Caco-2 (cell line): Measurements from ENCODE around the gene NR4A3. TPM values are rescaled to one million over a fixed set of nuclear protein-coding genes. Genes with fewer than 3 reads are reported as not detected.

Experiments used
- BruUV-seq: library from RNA; stranded (reverse); fragments of 400-500 nt; replicated peaks from 2 replicates; lab custom pipeline; 2021; lab: Mats Ljungman, UMichigan
- CTCF ChIA-PET: fragments of 300-600 bp; sonication (Branson Sonifier 250); formaldehyde crosslinking; loops from one replicate; lab custom pipeline; 2022; ENCODE audit warnings: antibody characterized with exemption; lab: Charles Lee
- POLR2A ChIA-PET: fragments of 300-600 bp; sonication (Branson Sonifier 250); formaldehyde crosslinking; loops from one replicate; lab custom pipeline; 2022; ENCODE audit warnings: antibody characterized with exemption; lab: Charles Lee
- DNase-seq, 2 experiments: peaks; one replicate each; pipeline versions ENCODE4 v3.0.0 to v3.0.0-alpha.2; 2020 to 2022
- H3K27me3 ChIP-seq: replicated peaks from 2 replicates; pipeline ENCODE4 v1.6.0; 2011; ENCODE audit warnings: low read length; ENCODE audit not compliant: control insufficient read depth, insufficient read depth
- H3K36me3 ChIP-seq: 2 replicates; pipeline ENCODE4 v1.5.1; 2011; ENCODE audit warnings: low read length; ENCODE audit not compliant: control insufficient read depth, insufficient read depth
- H3K4me1 ChIP-seq: fragments of 250-450 bp; sonication (Bioruptor Pico); 2 replicates; pipeline ENCODE4 v1.5.1; 2020; ENCODE audit warnings: mild to moderate bottlenecking
- H3K4me3 ChIP-seq: 2 replicates; pipeline ENCODE4 v1.5.1; 2011; ENCODE audit warnings: low read depth, mild to moderate bottlenecking, control low read depth, low read length
- H3K9me3 ChIP-seq: fragments of 250-450 bp; sonication (Bioruptor Pico); 2 replicates; pipeline ENCODE4 v1.5.1; 2020; ENCODE audit warnings: mild to moderate bottlenecking, moderate library complexity
- H3K27ac Mint-ChIP-seq: one replicate; pipeline ENCODE4 v1.8.0; 2022; ENCODE audit warnings: mixed read lengths; ENCODE audit not compliant: unreplicated experiment
- H3K27me3 Mint-ChIP-seq: one replicate; pipeline ENCODE4 v1.8.0; 2022; ENCODE audit warnings: mixed read lengths; ENCODE audit not compliant: insufficient read depth, unreplicated experiment
- H3K36me3 Mint-ChIP-seq: one replicate; pipeline ENCODE4 v1.8.0; 2022; ENCODE audit warnings: mild to moderate bottlenecking, mixed read lengths; ENCODE audit not compliant: insufficient read depth, unreplicated experiment
- H3K4me1 Mint-ChIP-seq: one replicate; pipeline ENCODE4 v1.8.0; 2022; ENCODE audit warnings: low read depth, mixed read lengths; ENCODE audit not compliant: unreplicated experiment
- H3K4me3 Mint-ChIP-seq: one replicate; pipeline ENCODE4 v1.8.0; 2022; ENCODE audit warnings: mild to moderate bottlenecking, moderate library complexity, mixed read lengths; ENCODE audit not compliant: unreplicated experiment
- H3K9me3 Mint-ChIP-seq: one replicate; pipeline ENCODE4 v1.8.0; 2022; ENCODE audit warnings: mixed read lengths; ENCODE audit not compliant: unreplicated experiment
- intact Hi-C: fragments of 100-400 bp; cut with micrococcal nuclease; formaldehyde crosslinking; loops from one replicate; pipeline ENCODE4 v1.10.0; 2022; ENCODE audit not compliant: unreplicated experiment
- total RNA-seq: library from RNA; stranded (reverse); gene quantifications from 2 replicates; pipeline ENCODE4 v1.2.3, GENCODE V29; 2022
- TF ChIP-seq, protein P1 (sequence below), 2 experiments: fragments of 200-600 bp in 1 of 2; IDR thresholded peaks; 1 replicate in 1 of 2; 2 replicates in 1 of 2; pipeline versions ENCODE4 v1.5.1 to v1.8.0; 2011 to 2022; ENCODE audit warnings: antibody characterized with exemption in 1 of 2, control low read depth in 1 of 2, inconsistent platforms in 1 of 2, low read depth in 1 of 2, low read length in 1 of 2, mild to moderate bottlenecking in 1 of 2, moderate library complexity in 1 of 2; ENCODE audit not compliant: insufficient read depth in 1 of 2, severe bottlenecking in 1 of 2, unreplicated experiment in 1 of 2

The NR4A3 gene
- total RNA-seq, 1 experiment from 2014 or later = 0.39 TPM

DNA sequence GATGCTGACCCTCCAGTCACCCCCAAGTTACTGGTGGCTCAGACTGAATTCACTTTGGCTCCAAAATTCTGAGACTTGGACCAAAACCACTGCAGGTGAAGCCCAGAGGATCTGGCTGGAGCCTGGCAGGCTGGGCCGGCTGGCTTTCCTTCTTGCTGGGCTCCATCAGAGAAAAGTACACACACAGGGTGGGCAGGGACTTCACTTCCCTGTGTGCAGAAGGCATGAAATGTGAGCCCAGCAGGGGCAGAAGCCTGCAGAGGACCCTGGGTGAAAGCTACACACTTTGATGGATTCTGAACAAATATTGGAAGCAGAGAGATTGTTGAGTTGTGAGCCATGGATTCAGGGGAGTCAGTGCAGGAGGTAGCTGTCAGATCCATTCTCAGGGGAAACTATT lies 18.4 kb downstream of the NR4A3 start:
- peaks cover 3% of the 10 kb centered on the region for H3K27me3 Mint-ChIP-seq
- intact Hi-C loops = no loop called here
- H3K4me1 Mint-ChIP-seq = no peaks in the 10 kb centered on the region
- H3K9me3 ChIP-seq = no peaks in the 10 kb centered on the region
- H3K27ac Mint-ChIP-seq = no peak overlapping the region
- no peaks in the 10 kb centered on the region for H3K36me3 ChIP-seq
- no peak overlapping the region for H3K4me3 ChIP-seq
- ChIA-PET CTCF (no interaction called here), POLR2A (no interaction called here)
- DNase-seq = no peak
- H3K4me1 ChIP-seq = no peaks in the 10 kb centered on the region
- no peaks in the 10 kb centered on the region for H3K36me3 Mint-ChIP-seq
- no peaks in the 10 kb centered on the region for H3K27me3 ChIP-seq
- no TSS peak for BruUV-seq
- TF ChIP-seq, protein P1, sequence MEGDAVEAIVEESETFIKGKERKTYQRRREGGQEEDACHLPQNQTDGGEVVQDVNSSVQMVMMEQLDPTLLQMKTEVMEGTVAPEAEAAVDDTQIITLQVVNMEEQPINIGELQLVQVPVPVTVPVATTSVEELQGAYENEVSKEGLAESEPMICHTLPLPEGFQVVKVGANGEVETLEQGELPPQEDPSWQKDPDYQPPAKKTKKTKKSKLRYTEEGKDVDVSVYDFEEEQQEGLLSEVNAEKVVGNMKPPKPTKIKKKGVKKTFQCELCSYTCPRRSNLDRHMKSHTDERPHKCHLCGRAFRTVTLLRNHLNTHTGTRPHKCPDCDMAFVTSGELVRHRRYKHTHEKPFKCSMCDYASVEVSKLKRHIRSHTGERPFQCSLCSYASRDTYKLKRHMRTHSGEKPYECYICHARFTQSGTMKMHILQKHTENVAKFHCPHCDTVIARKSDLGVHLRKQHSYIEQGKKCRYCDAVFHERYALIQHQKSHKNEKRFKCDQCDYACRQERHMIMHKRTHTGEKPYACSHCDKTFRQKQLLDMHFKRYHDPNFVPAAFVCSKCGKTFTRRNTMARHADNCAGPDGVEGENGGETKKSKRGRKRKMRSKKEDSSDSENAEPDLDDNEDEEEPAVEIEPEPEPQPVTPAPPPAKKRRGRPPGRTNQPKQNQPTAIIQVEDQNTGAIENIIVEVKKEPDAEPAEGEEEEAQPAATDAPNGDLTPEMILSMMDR (IDR thresholded peaks at IDR 0.05; ENCODE audit: insufficient read depth in 1 of 2, low read depth in 1 of 2, low read length in 1 of 2, severe bottlenecking in 1 of 2, unreplicated experiment in 1 of 2) = no peak
- H3K4me3 Mint-ChIP-seq = no peak overlapping the region
- H3K9me3 Mint-ChIP-seq = no peaks in the 10 kb centered on the region

DNA sequence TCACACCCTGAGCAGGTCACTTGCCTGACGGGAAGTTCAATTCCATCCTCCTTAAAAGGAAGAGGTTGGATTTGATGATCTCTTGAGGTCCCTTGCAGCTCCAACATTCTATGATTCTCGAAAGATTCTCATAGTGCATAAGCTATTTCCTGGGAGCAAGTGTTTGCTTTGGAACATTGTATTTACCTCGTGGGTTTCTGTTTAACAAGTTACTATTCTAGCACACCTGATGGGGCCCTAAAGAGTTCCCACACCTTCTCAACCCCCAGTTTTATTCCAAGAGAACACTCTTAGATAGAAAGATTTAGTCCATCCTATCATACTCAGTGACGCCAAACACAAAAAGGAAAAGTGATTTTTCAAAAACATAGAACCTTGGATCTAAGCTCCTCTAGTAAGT lies 23.4 kb downstream of the NR4A3 start:
- Histone ChIP-seq H3K4me3 (no peak overlapping the region), H3K27me3 (no peaks in the 10 kb centered on the region), H3K4me1 (no peaks in the 10 kb centered on the region), H3K36me3 (no peaks in the 10 kb centered on the region), H3K9me3 (no peaks in the 10 kb centered on the region)
- POLR2A ChIA-PET = interaction anchor here (0.6 kb wide), 1 partner anchor 23 kb away, joined by 3 read pairs; the partner anchor contains the start of gene NR4A3
- no peak overlapping the region for H3K27ac Mint-ChIP-seq
- no peak overlapping the region for H3K4me3 Mint-ChIP-seq
- peaks cover 5% of the 10 kb centered on the region for H3K27me3 Mint-ChIP-seq
- peaks cover 5% of the 10 kb centered on the region for H3K4me1 Mint-ChIP-seq
- no peak for DNase-seq
- no TSS peak for BruUV-seq
- CTCF ChIA-PET = no interaction called here
- TF ChIP-seq, protein P1 (IDR thresholded peaks at IDR 0.05; ENCODE audit: insufficient read depth in 1 of 2, low read depth in 1 of 2, low read length in 1 of 2, severe bottlenecking in 1 of 2, unreplicated experiment in 1 of 2) = no peak
- H3K36me3 Mint-ChIP-seq = no peaks in the 10 kb centered on the region
- H3K9me3 Mint-ChIP-seq = no peaks in the 10 kb centered on the region
- intact Hi-C loops = no loop called here

DNA sequence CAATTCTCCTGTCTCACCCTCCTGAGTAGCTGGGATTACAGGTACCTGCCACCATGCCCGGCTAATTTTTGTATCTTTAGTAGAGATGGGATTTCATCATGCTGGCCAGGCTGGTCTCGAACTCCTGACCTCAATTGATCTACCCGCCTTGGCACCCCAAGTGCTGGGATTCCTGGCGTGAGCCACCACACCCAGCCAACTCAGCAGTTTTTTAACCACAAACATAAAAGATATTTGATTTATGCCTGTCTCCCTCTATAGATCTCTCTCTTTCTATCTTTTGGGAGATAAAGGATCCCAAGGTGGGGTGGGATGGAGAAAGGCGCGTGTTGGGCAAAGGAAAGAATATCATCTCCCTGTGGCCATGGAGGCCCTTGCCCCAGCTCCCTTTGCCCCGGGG lies 26.8 kb downstream of the NR4A3 start:
- intact Hi-C loops = no loop called here
- TF ChIP-seq, protein P1 (IDR thresholded peaks at IDR 0.05; ENCODE audit: insufficient read depth in 1 of 2, low read depth in 1 of 2, low read length in 1 of 2, severe bottlenecking in 1 of 2, unreplicated experiment in 1 of 2) = no peak
- CTCF ChIA-PET = no interaction called here
- H3K9me3 ChIP-seq = no peaks in the 10 kb centered on the region
- Mint-ChIP-seq H3K4me3 (no peak overlapping the region), H3K27me3 (peaks cover 7% of the 10 kb centered on the region), H3K27ac (no peak overlapping the region), H3K36me3 (no peaks in the 10 kb centered on the region), H3K9me3 (no peaks in the 10 kb centered on the region), H3K4me1 (peaks cover 8% of the 10 kb centered on the region)
- BruUV-seq = no TSS peak
- no peak for DNase-seq
- POLR2A ChIA-PET = no interaction called here
- no peak overlapping the region for H3K4me3 ChIP-seq
- H3K27me3 ChIP-seq = no peaks in the 10 kb centered on the region
- H3K4me1 ChIP-seq = no peaks in the 10 kb centered on the region
- no peaks in the 10 kb centered on the region for H3K36me3 ChIP-seq
